22Rv1 (cell line): ENCODE measurements around the gene FAM124A.

ENCODE experiments used
- H3K27ac ChIP-seq: fragments of 450-650 bp; 2 replicates; pipeline ENCODE4 v1.5.1; 2017
- ZFX ChIP-seq: fragments of 450-650 bp; IDR thresholded peaks from 2 replicates; pipeline ENCODE4 v1.6.1; 2017; ENCODE audit warnings: antibody characterized with exemption, borderline replicate concordance
- TF ChIP-seq, protein P1 (sequence below): fragments of 450-650 bp; IDR thresholded peaks from 2 replicates; pipeline ENCODE4 v1.5.1; 2017; ENCODE audit warnings: mild to moderate bottlenecking

FAM124A gene

GRCh38 chr13:51269039-51269438 lies 46.8 kb downstream of the FAM124A start:
- TF ChIP-seq, protein P1, sequence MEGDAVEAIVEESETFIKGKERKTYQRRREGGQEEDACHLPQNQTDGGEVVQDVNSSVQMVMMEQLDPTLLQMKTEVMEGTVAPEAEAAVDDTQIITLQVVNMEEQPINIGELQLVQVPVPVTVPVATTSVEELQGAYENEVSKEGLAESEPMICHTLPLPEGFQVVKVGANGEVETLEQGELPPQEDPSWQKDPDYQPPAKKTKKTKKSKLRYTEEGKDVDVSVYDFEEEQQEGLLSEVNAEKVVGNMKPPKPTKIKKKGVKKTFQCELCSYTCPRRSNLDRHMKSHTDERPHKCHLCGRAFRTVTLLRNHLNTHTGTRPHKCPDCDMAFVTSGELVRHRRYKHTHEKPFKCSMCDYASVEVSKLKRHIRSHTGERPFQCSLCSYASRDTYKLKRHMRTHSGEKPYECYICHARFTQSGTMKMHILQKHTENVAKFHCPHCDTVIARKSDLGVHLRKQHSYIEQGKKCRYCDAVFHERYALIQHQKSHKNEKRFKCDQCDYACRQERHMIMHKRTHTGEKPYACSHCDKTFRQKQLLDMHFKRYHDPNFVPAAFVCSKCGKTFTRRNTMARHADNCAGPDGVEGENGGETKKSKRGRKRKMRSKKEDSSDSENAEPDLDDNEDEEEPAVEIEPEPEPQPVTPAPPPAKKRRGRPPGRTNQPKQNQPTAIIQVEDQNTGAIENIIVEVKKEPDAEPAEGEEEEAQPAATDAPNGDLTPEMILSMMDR = no peak
- no peak for TF ChIP-seq ZFX
- H3K27ac ChIP-seq = no peak overlapping the region

DNA sequence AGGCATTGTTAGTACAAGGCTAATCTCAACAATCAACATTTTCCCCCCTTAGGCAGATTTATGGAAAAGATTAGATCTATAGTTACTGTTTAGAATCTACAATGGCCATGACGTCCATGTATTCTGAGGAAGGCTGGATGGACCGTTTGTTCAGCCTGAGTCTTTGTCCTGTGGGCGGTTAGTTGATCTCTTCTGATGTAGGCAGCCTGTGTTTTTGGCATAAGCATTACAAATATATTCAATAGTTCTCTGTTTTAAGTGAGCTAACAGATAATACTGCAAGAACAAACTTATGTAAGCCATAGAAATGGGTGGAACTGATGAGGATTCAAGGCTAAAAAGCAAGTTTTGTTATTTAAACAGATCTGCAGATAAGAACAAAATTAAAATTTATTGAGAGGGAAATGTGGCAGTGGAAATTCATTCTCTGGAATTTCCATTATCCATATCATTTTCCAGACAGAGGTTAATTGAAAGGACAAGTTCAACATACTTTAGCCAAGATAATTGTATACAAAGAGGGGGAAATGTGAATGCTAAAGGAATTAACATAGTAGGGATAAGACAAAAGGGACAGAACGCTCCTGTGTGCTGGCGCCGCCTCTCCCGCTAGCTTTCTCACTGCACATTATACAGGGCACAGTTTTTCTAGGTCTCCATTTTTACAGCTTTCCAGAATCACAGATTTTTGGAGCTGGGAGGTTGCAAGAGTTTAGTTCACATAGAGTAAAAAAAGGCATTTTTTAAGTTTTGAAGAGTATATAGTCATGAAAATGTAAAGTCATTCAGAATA lies 48.6 kb downstream of the FAM124A start:
- TF ChIP-seq ZFX = no peak
- TF ChIP-seq, protein P1 = no peak
- H3K27ac ChIP-seq = no peak overlapping the region

GRCh38 chr13:51271528-51272085 lies 49.4 kb downstream of the FAM124A start:
- H3K27ac ChIP-seq = no peak overlapping the region
- TF ChIP-seq ZFX = no peak
- TF ChIP-seq, protein P1 = no peak

DNA sequence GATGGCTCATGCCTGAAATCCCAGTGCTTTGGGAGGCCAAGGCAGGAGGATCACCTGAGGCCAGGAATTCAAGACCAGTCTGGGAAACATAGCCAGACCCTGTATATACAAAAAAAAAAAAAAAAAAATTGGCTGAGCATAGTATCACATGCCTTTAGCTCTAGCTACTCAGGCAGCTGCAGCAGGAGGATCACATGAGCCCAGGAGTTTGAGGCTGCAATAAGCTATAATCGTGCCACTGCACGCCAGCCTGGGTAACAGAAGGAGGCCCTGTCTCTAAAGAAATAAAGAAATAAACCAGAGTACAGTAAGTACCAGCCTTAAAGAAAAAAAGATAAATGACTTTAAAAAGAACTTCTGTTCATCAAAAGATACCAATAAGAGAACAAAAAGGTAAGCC lies 52.9 kb downstream of the FAM124A start:
- H3K27ac ChIP-seq = no peak overlapping the region
- TF ChIP-seq ZFX = no peak
- TF ChIP-seq, protein P1 = no peak

DNA sequence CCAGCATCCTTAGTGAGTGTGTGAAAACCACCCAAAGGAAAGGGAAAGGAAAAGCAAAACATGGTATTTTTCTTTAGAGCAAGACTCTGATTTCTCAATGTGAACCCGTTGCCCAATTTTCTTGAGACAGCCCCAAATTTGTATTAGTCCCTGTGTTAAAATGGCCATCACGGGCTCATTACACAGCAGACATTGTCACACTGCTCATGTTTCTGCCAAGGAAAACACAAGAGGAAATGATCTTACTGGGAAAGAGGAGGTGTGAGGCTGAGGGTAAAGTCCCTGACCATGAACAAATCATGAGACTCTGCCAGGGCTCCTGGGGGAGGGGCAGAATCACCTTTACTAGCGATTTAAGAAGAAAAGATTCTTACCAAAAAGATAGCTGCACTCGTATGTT lies 54.4 kb downstream of the FAM124A start:
- TF ChIP-seq, protein P1 = no peak
- no peak for TF ChIP-seq ZFX
- H3K27ac ChIP-seq = no peak overlapping the region

DNA sequence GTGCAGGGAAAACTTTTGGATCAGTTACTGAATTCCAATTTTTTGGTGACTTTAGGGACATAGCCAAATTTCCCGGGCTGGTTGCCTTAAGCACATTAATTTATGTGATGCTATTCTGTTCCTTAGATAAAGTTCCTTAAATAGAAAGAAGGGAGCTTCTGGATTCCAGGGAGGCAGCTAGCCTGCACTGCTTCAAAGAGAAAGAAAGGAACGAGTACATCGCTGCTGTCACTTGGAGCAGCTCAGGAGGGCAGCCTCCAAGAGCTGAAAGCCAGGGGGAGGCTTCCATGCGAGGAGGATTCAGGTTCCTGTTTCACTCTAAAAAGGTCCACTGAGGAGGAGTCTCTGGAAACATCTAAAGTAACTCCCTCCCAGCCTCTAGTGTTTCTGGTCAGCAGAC lies 55.7 kb downstream of the FAM124A start:
- TF ChIP-seq, protein P1 = no peak
- no peak for TF ChIP-seq ZFX
- no peak overlapping the region for H3K27ac ChIP-seq

- no peak for TF ChIP-seq ZFX
- TF ChIP-seq, protein P1 = no peak
- H3K27ac ChIP-seq = no peak overlapping the region
These were observed 56.4 kb downstream of the FAM124A start for GRCh38 chr13:51278426-51279130.
